Ammon's horn (tissue), 1 donor: Measurements from ENCODE around the gene EID3.
"Not testable (repeated sequence)": the region's sequence is repeated elsewhere in the genome, so short reads cannot be mapped to it uniquely, and the experiment has no call there.

Experiments used
- DNase-seq: peaks from one replicate; pipeline ENCODE4 v3.0.0-alpha.2; 2016; ENCODE audit warnings: low spot score

EID3 gene

GRCh38 chr12:104303538-104304151 lies at the start of gene EID3:
Gene EID3 (plus strand): TSS chr12:104303739. CDS start chr12:104303935, 196 bp downstream.
- DNase-seq = peak; percentile 85

GRCh38 chr12:104257913-104258472 lies 45.5 kb upstream of the EID3 start:
- DNase-seq = no peak

DNA sequence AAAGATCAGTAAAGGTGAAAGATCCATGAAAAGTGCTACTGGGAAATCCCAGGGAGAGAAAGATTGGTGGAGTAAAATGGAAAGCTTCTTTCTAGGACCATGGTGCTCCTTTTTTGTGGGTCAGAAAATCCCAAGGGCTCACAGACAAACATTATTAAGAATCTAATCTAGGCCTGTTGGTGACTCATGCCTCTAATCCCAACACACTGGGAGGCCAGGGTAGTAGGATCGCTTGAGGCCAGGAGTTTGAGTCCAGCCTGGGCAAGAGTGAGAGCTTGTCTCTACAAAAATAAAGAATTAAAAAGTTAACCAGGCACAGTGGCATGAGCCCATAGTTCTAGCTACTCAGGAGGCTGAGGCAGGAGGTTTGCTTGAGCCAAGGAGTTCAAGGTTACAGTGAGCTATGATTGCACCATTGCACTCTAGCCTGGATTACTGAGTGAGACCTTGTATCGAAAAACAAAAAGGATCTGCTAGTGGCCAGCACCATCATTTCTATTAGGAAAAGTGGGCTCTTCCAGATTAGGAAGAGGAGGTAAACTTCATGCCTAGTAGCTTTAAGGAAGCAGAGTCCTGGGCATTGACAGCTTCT lies 45.0 kb upstream of the EID3 start:
- DNase-seq = no peak

DNA sequence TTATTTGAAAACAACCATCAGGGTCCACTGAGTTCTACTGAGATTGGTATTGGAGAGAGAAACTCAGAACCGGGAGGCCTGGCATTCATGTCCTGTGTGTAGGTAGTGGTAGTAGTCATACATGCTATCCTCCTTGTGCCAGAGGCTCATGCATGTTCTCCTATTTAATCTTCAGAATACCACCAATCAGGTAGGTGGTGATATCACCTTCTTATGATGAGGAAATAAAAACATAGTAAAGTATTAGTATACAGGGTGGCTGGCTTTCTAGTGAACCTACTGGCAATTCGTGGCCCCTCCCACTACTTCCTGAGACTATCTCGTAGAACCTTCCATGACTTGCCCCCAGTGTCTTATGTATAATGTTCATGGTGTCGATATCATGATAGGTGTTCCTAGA lies 40.5 kb upstream of the EID3 start:
- no peak for DNase-seq

GRCh38 chr12:104263580-104264358 lies 39.8 kb upstream of the EID3 start:
- DNase-seq = peak; percentile 35

- not testable (repeated sequence) for DNase-seq
Measured at GRCh38 chr12:104265436-104265835, 38.1 kb upstream of the EID3 start.

GRCh38 chr12:104272938-104273337 lies 30.6 kb upstream of the EID3 start:
- no peak for DNase-seq

DNA sequence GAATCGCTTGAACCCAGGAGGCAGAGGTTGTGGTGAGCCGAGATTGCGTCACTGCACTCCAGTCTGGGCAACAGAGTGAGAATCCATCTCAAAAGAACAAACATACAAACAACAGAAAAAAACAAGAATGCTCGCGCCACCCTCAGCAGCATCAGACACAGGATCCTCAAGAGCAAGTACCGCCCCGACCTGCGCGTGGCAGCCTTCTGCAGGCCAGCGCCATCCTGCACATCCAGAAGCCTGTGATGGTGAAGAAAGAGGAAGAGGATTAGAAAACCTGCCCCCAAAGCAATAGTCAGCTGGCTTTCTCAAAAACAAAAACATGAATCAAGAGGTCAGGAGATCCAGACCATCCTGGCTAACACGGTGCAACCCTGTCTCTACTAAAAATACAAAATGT lies 30.0 kb upstream of the EID3 start:
- DNase-seq = no peak

GRCh38 chr12:104274811-104275210 lies 28.7 kb upstream of the EID3 start:
- no peak for DNase-seq

GRCh38 chr12:104275689-104276088 lies 27.9 kb upstream of the EID3 start:
- no peak for DNase-seq

- DNase-seq = peak; percentile 25
Measured at GRCh38 chr12:104276273-104277131, 27.0 kb upstream of the EID3 start.

- no peak for DNase-seq
Measured at GRCh38 chr12:104279164-104279563, 24.4 kb upstream of the EID3 start.

DNA sequence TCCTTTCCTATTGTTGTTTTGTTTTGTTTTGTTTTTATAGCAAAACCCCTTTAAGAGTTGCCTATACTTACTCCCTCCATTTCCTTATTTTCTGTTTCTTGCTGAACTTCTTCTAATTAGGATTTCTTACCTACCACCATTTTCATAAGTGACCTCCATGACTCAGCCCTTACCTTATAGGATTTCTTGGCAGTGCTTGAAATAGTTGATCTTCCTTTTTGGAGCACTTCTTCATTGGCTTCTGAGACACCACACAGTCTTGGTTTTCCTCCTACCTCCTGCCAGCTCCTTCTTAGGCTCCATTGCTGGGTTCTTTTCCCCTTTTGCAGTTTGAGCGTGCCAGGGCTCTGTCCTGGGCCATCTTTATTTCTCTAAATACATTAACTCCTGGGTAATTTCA lies 23.4 kb upstream of the EID3 start:
- DNase-seq = no peak

DNA sequence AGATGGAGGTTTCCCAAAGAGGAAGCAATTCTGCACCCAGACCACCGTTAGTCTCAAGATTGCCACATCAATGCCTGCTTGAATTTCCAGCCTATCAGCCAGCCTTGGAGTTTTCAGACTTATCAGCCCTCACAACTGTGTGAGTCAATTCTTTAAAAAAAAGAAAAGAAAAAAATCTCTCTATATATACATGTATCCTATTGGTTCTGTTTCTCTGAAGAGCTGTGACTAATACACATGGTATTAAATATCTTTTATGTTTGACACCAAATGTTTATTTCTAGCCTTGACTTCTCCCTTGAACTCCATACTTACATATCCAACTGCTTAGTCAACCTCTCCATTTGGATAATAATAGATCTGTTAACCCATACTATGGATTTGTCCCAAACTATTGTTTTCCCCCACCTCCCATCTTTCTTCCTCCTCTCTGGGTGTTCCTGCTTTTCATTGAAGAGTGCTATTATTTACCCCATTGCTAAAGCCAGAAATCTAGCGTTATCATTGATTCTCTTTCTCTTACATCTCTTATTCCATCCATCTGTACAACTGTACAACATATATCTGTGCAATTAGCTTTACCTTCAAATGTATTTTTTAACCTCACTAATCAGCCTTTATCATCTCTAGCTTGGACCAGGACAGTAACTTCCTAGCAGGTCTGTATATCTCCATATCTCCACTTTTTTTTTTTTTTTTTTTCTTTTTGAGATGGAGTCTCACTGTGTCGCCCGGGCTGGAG lies 22.7 kb upstream of the EID3 start:
- no peak for DNase-seq

DNA sequence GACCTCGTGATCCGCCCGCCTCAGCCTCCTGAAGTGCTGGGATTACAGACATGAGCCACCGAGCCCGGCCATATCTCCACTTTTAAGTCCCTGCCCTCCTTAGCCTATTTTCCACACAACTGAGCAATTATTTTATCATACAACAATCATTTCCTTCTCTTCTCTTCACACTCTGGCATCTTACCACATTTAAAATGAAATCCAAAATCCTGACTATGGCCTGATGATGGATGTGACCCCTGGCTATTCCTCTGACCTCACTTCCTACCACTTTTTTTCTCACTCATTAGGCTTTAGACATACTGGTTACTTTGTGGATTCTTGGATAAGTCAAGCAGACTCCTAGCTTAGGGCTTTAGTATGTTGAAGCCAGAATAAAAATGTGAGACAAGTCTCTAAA lies 21.9 kb upstream of the EID3 start:
- DNase-seq = no peak

DNA sequence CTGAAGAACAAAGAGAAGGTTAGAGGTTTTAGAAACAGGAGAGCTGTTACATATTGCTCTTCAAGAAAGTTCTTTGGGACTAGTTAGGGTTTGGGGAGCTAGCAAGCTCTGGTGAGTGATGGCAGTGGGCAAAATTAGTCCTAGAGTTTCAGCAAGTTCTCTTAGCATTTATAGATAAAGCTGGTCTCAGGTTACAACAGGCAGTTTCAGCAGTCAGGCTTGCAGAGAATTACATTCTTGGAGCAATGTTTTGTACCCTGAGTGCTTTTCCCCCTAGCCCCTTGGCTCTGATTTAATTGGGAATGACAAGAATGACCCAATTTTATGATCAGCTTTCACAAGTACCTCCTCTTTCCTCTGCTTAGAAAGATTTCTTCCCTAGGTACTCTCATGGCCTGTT lies 21.4 kb upstream of the EID3 start:
- DNase-seq = no peak

DNA sequence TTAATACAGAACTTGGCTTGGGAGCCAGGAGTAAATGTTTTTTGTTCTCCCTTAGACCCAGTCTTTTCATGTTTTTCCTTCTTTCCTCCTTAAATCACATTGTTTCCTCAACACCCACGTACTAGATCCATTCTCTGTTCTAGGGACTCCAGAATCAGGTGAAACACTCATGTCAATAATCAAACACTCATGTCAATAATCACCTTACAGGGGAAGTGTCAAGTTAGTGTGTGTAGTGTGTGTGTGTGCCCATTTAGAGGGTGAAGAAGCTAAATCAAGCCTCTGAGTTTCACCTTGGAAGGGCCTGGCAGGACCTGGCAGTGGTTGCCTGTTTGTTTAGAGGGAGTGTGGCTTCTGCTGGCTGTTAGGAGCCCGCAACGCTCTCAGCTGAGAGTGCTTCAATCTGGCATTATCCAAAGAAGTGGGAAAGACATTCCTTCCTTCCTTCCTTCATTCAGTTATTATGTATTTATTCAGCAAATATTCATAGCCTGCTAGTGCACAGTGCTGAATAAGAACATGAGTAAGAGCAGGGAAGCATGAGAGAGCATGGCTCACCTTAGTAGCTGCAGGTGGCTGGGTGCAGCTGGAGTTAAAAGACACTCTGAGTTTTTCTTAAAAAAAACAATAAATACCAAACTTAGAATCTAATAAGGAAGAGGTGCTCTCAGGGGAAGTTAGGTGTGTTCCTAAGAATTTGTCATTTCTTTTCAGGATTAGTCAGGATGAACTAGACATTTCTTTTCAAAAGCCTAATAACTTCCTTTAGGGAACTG lies 17.6 kb upstream of the EID3 start:
- DNase-seq = no peak

GRCh38 chr12:104286516-104287482 lies 16.7 kb upstream of the EID3 start:
- DNase-seq = peak; percentile 95

DNA sequence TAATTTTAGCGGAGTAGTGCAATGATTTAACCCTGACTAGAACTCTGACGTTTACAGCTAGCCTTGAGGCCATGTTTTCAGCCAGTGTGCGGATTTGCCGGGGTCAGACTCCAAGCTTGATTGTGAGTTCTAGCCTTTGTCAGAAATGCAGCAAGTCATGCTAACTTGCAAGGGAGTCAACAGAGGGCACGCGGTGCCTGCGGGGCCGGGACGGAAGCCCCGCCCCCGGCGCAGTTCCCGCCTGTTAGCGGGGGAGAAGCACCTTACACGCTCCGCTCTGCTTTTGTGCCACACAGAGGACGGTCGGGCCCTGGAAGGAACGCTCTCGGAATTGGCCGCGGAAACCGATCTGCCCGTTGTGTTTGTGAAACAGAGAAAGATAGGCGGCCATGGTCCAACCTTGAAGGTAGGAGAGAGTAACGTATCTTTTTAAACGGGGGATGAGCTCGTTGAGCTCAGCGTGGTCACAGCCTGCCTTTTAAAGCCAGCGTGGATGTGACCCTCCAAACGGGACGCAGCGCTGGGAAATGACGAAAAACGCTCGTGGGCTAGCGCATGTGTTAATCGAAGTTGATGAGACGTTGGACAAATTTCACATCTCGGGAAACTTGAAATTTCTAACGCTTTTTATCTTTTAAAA lies 14.8 kb upstream of the EID3 start:
- DNase-seq = peak; percentile 89
